ENCODE results near the gene NUP153.

NUP153 gene

GRCh38 chr6:17580518-17581048 is 126.1 kb downstream of the NUP153 start:
- in situ Hi-C loops (cut with HindIII; ENCODE audit: low sequenced_read_pairs) = loop anchor here (25.0 kb wide), 1 partner anchor 418 kb away; no protein-coding TSS in a partner anchor

GRCh38 chr6:17577059-17577458 is 129.7 kb downstream of the NUP153 start:
- in situ Hi-C loops (cut with HindIII; ENCODE audit: low sequenced_read_pairs) = loop anchor here (25.0 kb wide), 1 partner anchor 415 kb away; no protein-coding TSS in a partner anchor

- in situ Hi-C loops (cut with HindIII; ENCODE audit: low sequenced_read_pairs) = loop anchor here (25.0 kb wide), 1 partner anchor 413 kb away; no protein-coding TSS in a partner anchor
These were observed 131.7 kb downstream of the NUP153 start for GRCh38 chr6:17574866-17575560.

- in situ Hi-C loops (cut with HindIII; ENCODE audit: low sequenced_read_pairs) = no loop called here
These were observed 141.3 kb downstream of the NUP153 start for GRCh38 chr6:17565399-17565798.
